GM19324 (cell line): ENCODE results near the gene FCRL2.
"Not testable (repeated sequence)": the region's sequence is repeated elsewhere in the genome, so short reads cannot be mapped to it uniquely, and the experiment has no call there.

Source experiments
- ATAC-seq: cut with Tn5 transposase; IDR thresholded peaks from one replicate; pipeline ENCODE4 v1.9.1; 2021; ENCODE audit warnings: mild to moderate bottlenecking, moderate library complexity; ENCODE audit not compliant: unreplicated experiment, low FRiP score

Gene FCRL2

DNA sequence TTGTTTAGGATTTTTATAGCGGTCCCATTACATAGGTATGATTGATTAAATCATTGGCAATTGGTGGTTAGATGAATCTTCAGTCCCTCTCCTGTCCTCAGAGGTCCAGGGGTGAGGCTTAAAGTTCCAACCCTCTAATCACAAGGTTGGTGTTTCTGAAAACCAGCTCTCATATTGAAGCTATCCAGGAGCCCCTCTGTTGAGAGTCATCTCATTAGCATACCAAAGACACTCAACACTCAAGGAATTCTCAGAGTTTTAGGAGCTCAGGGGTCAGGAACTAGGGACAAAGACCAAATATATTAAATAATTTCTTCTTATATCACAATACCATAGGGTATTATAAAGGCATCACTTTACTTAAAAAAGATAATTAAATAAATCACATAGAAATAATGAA is 23.3 kb downstream of the FCRL2 start:
- no peak for ATAC-seq

DNA sequence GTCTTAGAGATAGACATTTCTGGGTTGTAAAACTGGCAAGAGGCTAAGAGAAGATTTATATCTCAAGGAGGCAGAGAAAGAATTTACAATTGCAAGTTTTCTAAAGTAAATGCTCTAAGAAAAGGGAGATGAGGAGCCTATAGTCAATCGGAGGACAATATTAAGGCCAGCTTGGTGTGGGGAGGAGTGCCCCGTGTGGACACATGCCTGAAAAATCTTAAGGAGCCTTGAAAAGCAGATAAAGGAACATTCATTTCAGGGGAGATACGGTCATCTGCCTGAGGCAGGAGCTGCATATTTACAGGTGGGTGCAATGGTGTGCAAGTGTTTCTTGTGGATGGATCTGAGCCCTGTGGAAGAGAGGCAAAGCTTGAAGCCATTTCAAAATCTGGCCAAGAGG is 25.6 kb downstream of the FCRL2 start:
- no peak for ATAC-seq

DNA sequence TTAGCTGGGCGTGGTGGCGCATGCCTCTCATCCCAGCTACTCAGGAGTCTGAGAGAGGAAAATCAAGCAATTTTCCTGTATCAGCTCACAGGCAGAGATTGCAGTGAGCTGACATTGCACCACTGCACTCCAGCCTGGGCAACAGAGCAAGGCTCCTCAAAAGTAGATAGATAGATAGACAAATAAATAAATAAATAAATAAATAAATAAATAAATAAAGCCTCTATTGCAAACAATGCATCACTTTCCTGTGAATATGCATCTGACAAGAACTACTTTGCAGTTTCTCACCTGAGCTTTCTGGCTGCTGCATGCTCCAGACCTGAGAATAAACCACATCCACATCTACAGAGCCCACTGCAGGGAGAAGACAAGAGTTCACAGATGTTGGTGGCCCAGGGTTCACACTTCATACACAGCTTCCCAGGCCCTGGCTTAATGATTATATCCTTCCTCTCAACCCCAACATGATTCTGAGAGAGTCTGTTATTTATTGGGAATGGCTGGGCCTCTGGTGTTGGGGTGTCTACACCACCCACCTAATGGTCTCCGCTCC is 28.6 kb downstream of the FCRL2 start:
- no peak for ATAC-seq

DNA sequence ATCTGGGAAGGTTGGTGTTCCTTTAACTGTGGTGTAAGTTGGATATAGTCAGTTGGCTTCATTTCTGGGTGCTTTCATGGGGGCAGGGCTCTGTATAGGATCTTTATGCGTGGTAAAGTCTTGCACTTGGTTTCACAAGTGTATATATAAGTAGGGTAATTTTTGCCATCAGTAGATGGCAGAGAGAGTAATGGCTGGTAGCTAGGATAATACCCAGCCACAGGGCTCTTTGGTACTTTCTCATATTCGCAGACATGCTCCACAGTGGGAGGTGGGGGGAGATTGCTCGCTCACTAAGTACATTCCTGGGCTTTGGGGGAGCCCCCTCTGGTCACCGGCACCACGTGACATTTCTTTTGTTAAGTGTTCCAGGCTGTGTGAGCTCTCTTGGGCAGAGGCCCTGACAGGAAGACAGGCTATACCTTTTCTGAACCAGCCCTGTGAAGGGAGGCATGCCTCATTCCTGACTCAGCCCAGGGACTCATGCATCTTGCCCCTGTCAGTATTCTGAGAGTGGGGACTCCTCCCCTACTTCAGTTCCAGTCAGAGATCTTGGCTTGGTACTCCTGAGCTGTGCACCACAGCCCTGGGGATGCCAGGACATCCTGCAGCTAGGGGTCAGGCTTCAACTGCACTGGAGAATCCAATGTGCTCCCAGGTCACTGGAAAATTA is 37.6 kb downstream of the FCRL2 start:
- no peak for ATAC-seq

DNA sequence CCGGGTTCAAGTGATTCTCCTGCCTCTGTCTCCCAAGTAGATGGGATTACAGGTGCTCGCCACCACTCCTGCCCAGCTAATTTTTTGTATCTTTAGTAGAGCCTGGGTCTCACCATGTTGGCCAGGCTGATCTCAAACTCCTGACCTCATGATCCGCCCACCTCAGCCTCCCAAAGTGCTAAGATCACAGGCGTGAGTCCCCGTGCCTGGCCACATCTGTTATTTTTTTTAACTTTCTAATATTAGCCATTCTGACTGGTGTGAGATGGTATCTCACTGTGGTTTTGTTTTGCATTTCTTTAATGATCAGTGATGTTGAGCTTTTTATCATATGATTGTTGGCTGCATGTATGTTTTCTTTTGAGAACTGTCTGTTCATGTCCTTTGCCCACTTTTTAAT is 40.9 kb downstream of the FCRL2 start:
- not testable (repeated sequence) for ATAC-seq

DNA sequence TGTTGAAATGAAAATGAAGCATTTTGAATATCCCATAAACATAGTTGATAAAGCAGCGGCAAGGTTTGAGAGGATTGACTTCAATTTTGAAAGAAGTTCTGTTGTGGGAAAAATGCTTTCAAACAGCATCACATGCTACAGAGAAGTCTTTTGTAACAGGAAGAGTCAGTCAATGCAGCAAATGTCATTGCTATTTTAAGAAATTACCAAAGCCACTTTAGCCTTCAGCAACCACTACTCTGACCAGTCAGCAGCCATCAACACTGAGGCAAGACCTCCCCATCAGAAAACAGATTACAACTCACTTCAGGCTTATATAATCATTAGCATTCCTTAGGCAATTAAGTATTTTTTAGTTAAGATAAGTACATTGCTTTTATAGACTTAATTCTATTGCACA is 42.6 kb downstream of the FCRL2 start:
- no peak for ATAC-seq

DNA sequence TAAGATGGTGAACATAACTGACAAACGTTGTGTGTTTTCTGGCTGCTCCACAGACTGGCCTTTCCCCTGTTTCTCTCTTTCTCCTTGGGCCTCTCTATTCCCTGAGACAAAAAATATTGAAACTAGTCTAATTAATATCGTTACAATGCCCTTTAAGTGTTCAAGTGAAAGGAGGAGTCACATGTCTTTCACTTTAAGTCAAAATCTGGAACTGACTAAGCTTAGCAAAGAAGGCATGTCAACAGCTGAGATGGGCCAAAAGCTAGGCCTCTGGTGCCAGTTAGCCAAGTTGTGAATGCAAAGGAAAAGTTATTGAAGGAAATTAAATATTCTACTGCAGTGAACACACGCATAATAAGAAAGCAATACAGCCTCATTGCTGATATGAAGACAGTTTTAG is 44.2 kb downstream of the FCRL2 start:
- ATAC-seq = no peak

DNA sequence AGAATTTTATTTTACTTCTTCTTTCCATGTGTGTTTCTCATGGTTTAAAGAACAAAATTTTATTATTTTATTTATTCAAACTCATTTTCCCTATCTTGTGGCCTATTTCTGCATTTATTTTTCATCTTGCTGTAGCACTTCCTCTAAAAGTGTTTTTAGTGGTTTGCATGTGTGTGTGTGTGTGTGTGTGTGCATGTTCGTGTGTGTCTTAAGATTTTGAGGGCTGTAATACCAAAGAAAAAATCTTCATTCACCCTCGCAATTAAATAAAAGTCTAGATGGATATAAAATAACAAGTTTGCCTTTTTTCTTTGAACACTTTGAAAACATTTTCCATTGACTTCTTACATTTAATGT is 51.7 kb downstream of the FCRL2 start:
- ATAC-seq = no peak

DNA sequence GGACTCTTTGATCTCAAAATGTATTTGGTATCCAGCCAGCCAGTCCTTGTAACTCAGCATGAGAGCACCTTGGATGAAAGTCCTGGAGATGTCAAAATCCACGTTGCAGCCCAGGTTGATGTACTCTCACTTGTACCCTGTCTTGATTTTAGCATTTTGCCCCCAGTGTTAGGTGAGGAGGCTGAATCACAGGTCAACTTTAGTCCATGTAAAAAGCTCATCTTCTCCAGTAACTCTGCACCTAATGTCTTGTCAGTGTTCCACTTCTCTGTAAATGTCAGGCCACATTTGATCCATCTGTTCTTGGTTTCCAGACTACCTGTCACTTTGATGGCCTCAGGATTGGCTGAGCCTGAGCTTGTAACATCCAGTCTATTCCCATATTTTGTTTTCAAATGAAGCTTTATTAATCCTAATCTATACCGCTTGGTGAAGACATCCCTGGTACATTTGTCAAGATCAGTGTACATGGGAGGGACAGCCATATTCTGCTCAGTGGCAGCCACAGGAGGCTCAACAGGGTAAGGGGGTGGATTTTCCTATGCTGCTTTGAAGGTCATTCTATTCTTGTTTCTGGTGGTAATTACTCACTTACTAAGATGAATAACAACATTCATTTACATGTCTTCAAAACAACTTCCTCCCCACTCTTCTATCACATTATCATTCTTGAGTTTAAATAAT is 52.3 kb downstream of the FCRL2 start:
- no peak for ATAC-seq

DNA sequence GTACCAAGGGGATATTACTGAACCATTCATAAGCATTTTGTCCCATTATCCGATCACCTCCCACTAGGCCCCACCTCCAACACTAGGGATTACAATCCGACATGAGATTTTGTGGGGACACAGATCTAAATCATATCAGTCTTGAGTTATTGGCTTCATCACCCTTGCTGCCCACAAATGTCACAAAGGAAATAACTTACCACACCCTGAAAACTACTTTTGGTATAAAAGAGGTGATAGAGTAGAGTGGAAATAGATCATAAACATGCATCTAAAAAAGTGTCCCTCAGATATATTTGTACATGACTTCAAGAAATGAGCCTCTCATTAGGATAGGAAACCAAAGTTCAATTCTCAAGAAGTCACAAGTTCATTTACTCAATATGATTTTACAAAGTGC is 53.8 kb downstream of the FCRL2 start:
- ATAC-seq = no peak

DNA sequence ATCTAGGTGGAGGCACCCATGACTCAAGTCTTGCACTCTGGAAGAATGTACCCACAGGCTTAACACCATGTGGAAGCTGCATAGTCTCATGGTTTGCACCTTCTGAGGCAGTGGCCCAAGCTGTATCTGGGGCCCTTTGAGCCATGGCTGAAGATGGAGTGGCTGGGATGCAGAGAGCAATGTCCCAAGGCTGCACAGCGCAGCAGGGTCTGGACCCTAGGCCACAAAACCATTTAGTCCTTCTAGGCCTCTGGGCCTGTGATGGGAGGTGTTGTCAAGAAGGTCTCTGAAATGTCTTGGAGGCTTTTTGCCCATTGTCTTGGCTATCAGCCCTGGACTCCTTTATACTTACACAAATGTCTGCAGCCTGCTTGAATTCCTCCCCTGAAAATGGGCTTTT is 54.9 kb downstream of the FCRL2 start:
- ATAC-seq = no peak

DNA sequence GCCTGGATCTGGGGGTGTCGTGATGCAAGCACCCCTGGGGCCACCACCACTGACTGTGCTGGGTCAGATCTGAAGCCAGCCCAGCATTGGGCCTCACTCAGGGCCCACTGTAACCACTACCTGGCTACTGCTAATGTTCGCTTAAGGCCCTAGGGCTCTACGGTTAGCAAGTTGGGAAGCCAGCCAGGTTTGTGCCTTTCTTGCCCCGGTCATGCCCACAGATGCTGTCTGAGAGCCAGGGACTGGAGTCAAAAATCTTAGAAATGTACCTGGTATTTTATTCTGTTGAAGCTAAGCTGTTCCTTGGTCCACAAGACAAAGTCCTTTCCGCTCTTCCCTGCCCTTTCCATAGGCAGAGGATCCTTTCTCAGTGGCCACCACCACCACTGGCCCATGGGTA is 61.2 kb downstream of the FCRL2 start:
- no peak for ATAC-seq

DNA sequence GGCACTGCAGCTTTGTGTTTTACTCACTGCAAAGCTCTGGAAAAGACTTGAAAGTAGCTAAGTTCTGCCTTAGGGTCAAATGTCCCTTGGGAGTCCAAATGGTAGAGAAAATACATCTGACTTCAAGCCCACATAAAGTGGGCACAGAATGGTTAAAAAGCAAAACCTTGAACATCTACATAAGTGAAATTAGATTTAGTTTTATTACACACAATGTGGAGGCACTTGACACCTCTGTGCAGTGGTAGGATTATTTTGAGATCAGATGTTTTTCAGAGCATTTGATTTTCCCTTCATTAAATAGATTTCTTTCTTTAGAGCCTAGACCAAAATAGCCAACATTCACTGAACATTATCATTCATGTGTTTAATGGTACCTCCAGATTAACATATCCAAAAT is 65.1 kb downstream of the FCRL2 start:
- no peak for ATAC-seq

DNA sequence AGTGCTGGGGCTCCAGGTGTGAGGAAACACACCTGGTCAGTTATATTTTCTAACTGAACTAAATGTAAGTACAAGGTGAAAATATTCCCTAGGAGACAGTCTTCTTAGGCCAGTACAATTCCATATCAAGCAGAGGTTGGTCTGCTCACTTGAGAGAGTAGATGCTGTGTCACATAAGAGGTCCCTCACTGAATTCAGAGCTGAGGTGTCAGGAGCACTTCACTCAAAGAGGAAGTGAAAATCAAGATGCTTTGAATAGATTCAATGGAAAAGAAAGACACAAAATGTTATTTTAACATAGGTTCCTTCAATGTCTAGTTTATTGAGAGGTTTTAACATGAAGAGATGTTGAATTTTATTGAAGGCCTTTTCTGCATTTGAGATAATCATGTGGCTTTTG is 72.1 kb downstream of the FCRL2 start:
- ATAC-seq = peak; percentile 59

DNA sequence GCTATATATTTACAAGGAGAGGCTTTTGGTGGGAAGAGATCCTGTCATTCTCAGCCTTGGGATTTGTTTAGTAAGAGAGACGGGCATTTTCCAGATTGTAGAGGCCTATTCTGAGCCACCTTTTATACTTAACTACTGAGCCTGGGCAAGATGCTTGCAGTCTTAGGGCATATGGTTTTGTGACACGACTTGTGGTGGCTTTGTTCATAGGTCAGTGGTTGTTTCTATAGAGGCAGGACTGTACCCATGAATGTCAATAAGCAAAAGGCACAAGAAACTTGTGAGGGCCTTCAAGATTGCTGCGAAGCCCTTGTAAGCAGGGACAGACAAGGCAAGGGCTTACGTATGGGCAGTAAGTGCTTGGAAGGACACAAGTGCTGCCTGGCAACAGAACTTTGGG is 73.0 kb downstream of the FCRL2 start:
- no peak for ATAC-seq

DNA sequence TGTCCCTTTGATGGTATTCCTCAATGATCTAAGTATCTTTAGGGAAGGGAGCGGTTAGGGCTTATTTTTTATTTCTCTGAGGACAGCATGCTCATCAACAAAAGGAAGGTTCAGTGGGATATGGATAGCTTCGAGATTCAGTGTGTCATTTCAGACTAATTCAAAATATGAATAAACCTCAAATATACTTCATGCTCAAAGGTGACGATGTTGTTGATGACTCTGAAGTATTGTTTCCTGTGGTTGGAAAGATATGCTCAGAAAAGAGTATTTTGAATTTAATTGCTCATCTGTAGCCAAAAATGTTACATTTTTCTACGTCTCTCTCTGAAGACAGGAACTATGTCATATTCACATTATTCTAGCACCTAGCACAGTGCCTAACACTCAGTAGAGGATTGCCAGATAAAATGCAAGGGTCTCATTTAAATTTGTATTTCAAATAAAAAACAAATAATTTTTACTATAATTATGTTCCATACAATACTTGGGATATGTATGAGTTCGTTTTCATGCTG is 74.6 kb downstream of the FCRL2 start:
- no peak for ATAC-seq

DNA sequence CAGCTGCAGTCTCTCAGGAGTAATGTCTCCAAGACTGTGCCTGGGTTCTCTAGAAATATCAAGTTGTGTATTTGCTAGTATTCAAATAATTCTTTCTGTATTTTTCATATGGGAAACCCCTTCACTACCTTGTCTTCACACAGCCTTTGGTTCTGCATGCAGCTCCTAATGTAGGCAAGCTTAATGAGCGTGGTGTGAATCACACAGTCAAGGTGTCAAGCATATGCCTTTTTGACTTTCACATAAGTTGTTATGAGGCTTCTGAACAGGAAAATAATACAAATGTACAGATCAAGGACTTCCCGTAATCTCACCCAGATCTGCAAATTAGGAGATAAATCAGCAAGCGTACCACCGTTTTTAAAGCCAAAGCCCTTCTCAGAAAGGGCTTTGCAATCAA is 76.2 kb downstream of the FCRL2 start, which contains the start of gene FCRL3:
Gene FCRL3, minus strand, starts transcription at position 38 of the 400 bp plus-strand sequence. CDS start 280 bp downstream, outside the sequence.
- ATAC-seq = no peak

DNA sequence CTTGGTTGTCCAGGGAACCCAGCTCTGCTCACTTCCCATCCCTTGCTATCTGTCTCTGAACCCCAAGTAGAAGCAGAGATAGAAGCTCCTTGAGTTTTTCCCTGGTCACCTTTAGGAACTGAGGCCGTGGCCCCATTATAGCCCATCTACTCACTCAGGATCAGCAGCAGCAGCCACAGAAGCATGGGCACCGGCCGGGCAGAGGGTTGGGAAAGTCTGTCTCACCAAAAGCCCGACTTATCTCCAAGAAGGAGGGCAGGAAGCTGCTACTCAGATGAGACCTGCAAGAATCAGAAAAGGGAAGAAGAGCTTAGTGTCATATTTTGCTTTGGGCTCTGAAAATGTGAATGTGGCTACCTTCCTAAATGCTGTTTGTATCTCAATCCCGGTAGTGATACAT is 76.6 kb downstream of the FCRL2 start:
- no peak for ATAC-seq

DNA sequence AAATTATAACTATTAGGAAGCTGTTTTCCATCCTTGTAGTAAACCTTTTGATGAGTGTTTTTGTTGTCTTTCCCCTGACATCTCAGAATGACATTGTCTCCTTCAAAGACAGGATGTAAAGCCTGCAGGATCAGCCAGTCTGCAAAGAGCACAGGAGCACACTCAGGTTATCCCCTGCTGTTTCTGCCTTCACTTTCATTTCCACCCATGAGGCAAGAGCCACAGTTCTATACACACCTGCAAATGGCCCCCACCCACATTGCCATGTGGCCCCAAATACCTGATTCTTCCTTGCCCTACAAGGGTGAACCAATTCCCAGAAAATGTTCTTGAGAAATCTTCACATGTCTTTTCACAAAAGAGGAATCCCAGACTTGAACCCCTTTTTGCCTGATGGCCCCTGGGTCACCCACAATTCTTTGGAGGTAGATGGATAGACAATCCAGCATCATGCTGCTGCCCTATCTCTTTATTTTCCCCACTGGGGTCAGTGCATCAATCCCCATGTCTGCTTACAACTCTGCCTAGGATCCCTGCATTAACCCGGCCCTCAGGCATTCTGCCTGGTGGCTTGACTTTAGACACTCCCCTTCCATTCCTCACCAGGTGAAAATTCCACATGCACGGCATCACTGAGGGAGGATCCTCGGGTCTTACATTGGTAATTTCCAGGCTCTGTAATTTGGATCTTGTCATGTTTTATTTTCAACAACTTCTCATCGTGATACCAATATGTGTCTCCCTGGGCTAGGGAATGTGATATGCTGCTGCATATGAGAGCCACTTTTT is 79.0 kb downstream of the FCRL2 start:
- ATAC-seq = no peak

DNA sequence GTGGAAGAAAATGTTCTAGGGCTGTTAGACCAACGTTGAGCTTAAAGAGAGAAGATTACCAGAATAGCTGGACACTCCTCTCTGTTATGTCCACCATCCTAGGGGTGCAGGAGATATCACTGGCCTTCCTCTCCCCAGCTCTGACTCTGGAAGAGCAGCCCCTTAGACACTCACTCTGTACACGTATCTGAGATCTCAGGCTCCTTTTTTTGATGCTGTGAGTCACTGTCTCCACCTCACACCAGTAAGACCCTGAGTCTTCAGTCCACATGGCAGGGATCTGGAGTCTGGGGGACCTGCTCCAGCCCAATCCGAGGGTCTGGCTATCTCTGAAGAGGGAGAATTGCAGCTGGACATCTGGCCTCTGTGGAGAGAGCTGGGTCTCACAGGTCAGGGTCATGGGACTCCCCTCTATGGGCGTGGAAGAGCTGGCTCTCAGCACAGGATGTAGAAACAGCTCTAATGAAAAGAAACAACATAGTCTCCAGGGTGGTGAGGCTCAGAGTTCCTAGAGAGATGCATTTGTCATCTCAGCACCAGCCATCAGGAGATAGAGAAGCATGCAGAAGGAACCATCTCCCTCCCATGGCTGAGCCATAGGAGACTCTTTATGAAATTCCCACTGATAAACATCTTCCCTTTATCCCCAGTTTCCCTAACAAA is 79.8 kb downstream of the FCRL2 start:
- ATAC-seq = no peak
